Peyer's patch (tissue), 4 donors: ENCODE measurements around the gene SPACA4. TPM values are rescaled to one million over a fixed set of nuclear protein-coding genes. Genes with fewer than 3 reads are reported as not detected.

ENCODE experiments used
- DNase-seq, 3 donors: peaks; one replicate each; pipeline ENCODE4 v3.0.0-alpha.2; 2017 to 2019
- H3K27ac ChIP-seq, 4 donors: fragments of 200-600 bp; sonication (generic); one replicate each; pipeline ENCODE4 v1.5.1; 2016 to 2019
- H3K27me3 ChIP-seq, 2 donors: fragments of 200-600 bp; sonication (generic); one replicate each; pipeline ENCODE4 v1.5.1; 2019
- H3K36me3 ChIP-seq, 3 donors: fragments of 200-600 bp; sonication (generic); one replicate each; pipeline ENCODE4 v1.5.1; 2016 to 2019
- H3K4me1 ChIP-seq, 4 donors: fragments of 200-600 bp; sonication (generic); one replicate each; pipeline ENCODE4 v1.5.1; 2016 to 2019
- H3K4me3 ChIP-seq, 4 donors: fragments of 200-600 bp; sonication (generic); 1 replicate in 3 of 4; 2 replicates in 1 of 4; pipeline ENCODE4 v1.5.1; 2016 to 2019; ENCODE audit warnings: mild to moderate bottlenecking in 1 of 4
- H3K9me3 ChIP-seq, 4 donors: fragments of 200-600 bp; sonication (generic); one replicate each; pipeline ENCODE4 v1.5.1; 2016 to 2019; ENCODE audit warnings: mild to moderate bottlenecking in 1 of 4
- CTCF ChIP-seq, 6 experiments: fragments of 450-650 bp in 4 of 6; fragments of 200-600 bp in 2 of 6; sonication (generic) in 1 of 6; IDR thresholded peaks; one replicate each; pipeline ENCODE4 v1.5.1; 2017 to 2019; ENCODE audit warnings: antibody characterized with exemption in 6 of 6, mild to moderate bottlenecking in 3 of 6, moderate library complexity in 1 of 6
- POLR2A ChIP-seq, 2 donors: fragments of 450-650 bp; IDR thresholded peaks; one replicate each; pipeline ENCODE4 v1.5.1; 2017; ENCODE audit warnings: antibody characterized with exemption in 2 of 2, mild to moderate bottlenecking in 2 of 2, moderate library complexity in 2 of 2
- total RNA-seq, 4 donors: library from RNA; depleted of rRNA; stranded (reverse); fragments of >200 nt; gene quantifications; one replicate each; pipeline ENCODE4 v1.1.0, GENCODE V29; 2016

The SPACA4 gene
- total RNA-seq, 4 donors from 2014 or later: not detected

- Histone ChIP-seq H3K4me1 (peaks cover 0 to 82% (median 15%) of the 10 kb centered on the region in 4 donors), H3K9me3 (no peaks in the 10 kb centered on the region), H3K4me3 (no peak overlapping the region), H3K36me3 (peaks cover 0 to 30% (median 0%) of the 10 kb centered on the region in 3 donors), H3K27ac (peak overlapping the region in 3 of 4 donors; percentile 87 to 91 (median 88)), H3K27me3 (no peaks in the 10 kb centered on the region)
- TF ChIP-seq CTCF (IDR thresholded peaks at IDR 0.05): no peak
- no peak for TF ChIP-seq POLR2A (IDR thresholded peaks at IDR 0.05)
- DNase-seq: no peak
Observed at GRCh38 chr19:48627865-48628314, 21.3 kb downstream of the SPACA4 start.

DNA sequence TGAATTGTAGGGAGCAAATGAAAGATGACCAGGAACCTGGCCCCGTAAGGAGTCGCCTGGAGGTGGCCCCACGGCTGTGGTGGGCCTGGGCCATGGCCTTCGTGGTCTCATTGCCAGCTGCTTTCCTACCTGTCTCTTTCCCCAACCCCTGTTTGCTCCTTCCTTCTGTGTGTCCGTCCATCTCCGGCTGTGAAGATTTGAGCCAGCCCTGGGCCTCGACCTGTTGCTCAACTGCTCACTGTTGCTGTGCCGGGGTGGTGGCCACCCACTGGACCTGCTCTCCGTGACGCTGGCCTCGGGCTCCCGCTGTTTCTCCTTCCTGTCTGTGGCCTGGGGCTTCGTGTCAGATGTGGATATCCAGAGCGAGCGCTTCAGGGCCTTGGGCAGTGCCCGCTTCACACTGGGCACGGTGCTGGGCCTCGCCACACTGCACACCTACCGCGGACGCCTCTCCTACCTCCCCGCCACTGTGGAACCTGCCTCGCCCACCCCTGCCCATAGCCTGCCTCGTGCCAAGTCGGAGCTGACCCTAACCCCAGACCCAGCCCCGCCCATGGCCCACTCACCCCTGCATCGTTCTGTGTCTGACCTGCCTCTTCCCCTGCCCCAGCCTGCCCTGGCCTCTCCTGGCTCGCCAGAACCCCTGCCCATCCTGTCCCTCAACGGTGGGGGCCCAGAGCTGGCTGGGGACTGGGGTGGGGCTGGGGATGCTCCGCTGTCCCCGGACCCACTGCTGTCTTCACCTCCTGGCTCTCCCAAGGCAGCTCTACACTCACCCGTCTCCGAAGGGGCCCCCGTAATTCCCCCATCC, 22.1 kb downstream of the SPACA4 start:
- Histone ChIP-seq H3K27me3 (no peaks in the 10 kb centered on the region), H3K36me3 (peaks cover 0 to 30% (median 0%) of the 10 kb centered on the region in 3 donors), H3K4me3 (no peak overlapping the region), H3K9me3 (no peaks in the 10 kb centered on the region), H3K27ac (peak overlapping the region in 2 of 4 donors; percentile 89 to 91), H3K4me1 (peaks cover 2 to 82% (median 12%) of the 10 kb centered on the region in 4 donors)
- TF ChIP-seq CTCF (IDR thresholded peaks at IDR 0.05) (no peak), POLR2A (IDR thresholded peaks at IDR 0.05) (no peak)
- no peak for DNase-seq

GRCh38 chr19:48629297-48629598, 22.7 kb downstream of the SPACA4 start:
- Histone ChIP-seq H3K9me3 (no peaks in the 10 kb centered on the region), H3K4me1 (peaks cover 5 to 86% (median 13%) of the 10 kb centered on the region in 4 donors), H3K36me3 (peaks cover 0 to 30% (median 0%) of the 10 kb centered on the region in 3 donors), H3K27ac (peak overlapping the region in 3 of 4 donors; percentile 62 to 91 (median 89)), H3K4me3 (no peak overlapping the region), H3K27me3 (no peaks in the 10 kb centered on the region)
- TF ChIP-seq CTCF (IDR thresholded peaks at IDR 0.05): no peak
- TF ChIP-seq POLR2A (IDR thresholded peaks at IDR 0.05): no peak
- DNase-seq: no peak

GRCh38 chr19:48629599-48630295, 23.2 kb downstream of the SPACA4 start:
- Histone ChIP-seq H3K9me3 (no peaks in the 10 kb centered on the region), H3K4me1 (peaks cover 3 to 84% (median 15%) of the 10 kb centered on the region in 4 donors), H3K4me3 (peak overlapping the region in 2 of 4 donors; percentile 15 to 23), H3K27ac (peak overlapping the region; percentile 55 to 91 (median 76)), H3K36me3 (peaks cover 0 to 30% (median 0%) of the 10 kb centered on the region in 3 donors), H3K27me3 (no peaks in the 10 kb centered on the region)
- TF ChIP-seq CTCF (IDR thresholded peaks at IDR 0.05) (no peak), POLR2A (IDR thresholded peaks at IDR 0.05) (peak; percentile 38 to 79)
- peak in 2 of 3 donors; percentile 93 to 94 for DNase-seq

GRCh38 chr19:48630296-48631063, 23.9 kb downstream of the SPACA4 start:
- peak; percentile 4 to 5 for TF ChIP-seq POLR2A (IDR thresholded peaks at IDR 0.05)
- TF ChIP-seq CTCF (IDR thresholded peaks at IDR 0.05): peak in 3 of 6 experiments; percentile 23 to 36 (median 24)
- DNase-seq: peak in 2 of 3 donors; percentile 81 to 85
- peak overlapping the region in 3 of 4 donors; percentile 3 to 23 (median 15) for H3K4me3 ChIP-seq
- no peaks in the 10 kb centered on the region for H3K9me3 ChIP-seq
- peak overlapping the region; percentile 55 to 91 (median 76) for H3K27ac ChIP-seq
- H3K4me1 ChIP-seq: peaks cover 6 to 81% (median 18%) of the 10 kb centered on the region in 4 donors
- H3K27me3 ChIP-seq: no peaks in the 10 kb centered on the region
- peaks cover 0 to 30% (median 0%) of the 10 kb centered on the region in 3 donors for H3K36me3 ChIP-seq
